Heart right ventricle (tissue), 16 donors: ENCODE data around the gene CHCHD3. TPM values are rescaled to one million over a fixed set of nuclear protein-coding genes. Genes with fewer than 3 reads are reported as not detected.

Source experiments
- ATAC-seq, 8 donors: fragments of 200-7000 bp; cut with Tn5 transposase; one replicate each; pipeline ENCODE4 v1.9.1; 2020; ENCODE audit warnings: mild to moderate bottlenecking in 8 of 8, moderate library complexity in 8 of 8, moderate number of reproducible peaks in 1 of 8
- DNase-seq, 2 donors: peaks; one replicate each; pipeline ENCODE4 v3.0.0-alpha.2; 2020
- H3K27ac ChIP-seq, 10 donors: fragments of 200-600 bp; sonication (generic) in 2 of 10; one replicate each; pipeline versions ENCODE4 v1.5.0 to v1.8.0; 2020 to 2022; ENCODE audit warnings: mild to moderate bottlenecking in 3 of 10
- H3K27me3 ChIP-seq, 7 donors: fragments of 200-600 bp; one replicate each; pipeline ENCODE4 v1.8.0; 2021 to 2022; ENCODE audit warnings: mild to moderate bottlenecking in 2 of 7
- H3K36me3 ChIP-seq, 9 donors: fragments of 200-600 bp; sonication (generic) in 1 of 9; one replicate each; pipeline versions ENCODE4 v1.5.0 to v1.8.0; 2020 to 2022; ENCODE audit warnings: mild to moderate bottlenecking in 2 of 9
- H3K4me1 ChIP-seq, 9 donors: fragments of 200-600 bp; sonication (generic) in 1 of 9; one replicate each; pipeline versions ENCODE4 v1.5.0 to v1.8.0; 2020 to 2022; ENCODE audit warnings: mild to moderate bottlenecking in 4 of 9
- H3K4me3 ChIP-seq, 10 donors: fragments of 200-600 bp; sonication (generic) in 2 of 10; one replicate each; pipeline versions ENCODE4 v1.5.0 to v1.8.0; 2020 to 2022; ENCODE audit warnings: mild to moderate bottlenecking in 7 of 10, moderate library complexity in 2 of 10
- H3K9me3 ChIP-seq, 11 donors: fragments of 200-600 bp in 10 of 11; sonication (generic) in 2 of 11; one replicate each; pipeline versions ENCODE4 v1.5.0 to v1.8.0; 2013 to 2022; ENCODE audit warnings: mild to moderate bottlenecking in 2 of 11, control low read depth in 1 of 11, moderate library complexity in 1 of 11
- WGBS, 2 donors: extraction: QIAGEN DNeasy Blood & Tissue Kit; methylation state at CpG; one replicate each; pipeline ENCODE4 v1.1.7; 2013; ENCODE audit warnings: inconsistent platforms in 1 of 2; 5-methylcytosine and 5-hydroxymethylcytosine counted together
- intact Hi-C, 10 donors: fragments of 100-400 bp; cut with DNase I; formaldehyde crosslinking; loops; one replicate each; pipeline versions ENCODE4 v1.11.1 to v1.14.2; 2022
- polyA plus RNA-seq, 2 donors: library from polyadenylated mRNA; stranded (reverse); fragments of 200-250 nt; gene quantifications; one replicate each; pipeline ENCODE4 v1.2.3, GENCODE V29; 2013
- total RNA-seq, 10 donors: library from RNA; stranded (reverse); fragmentation: NEBNext Ultra II Directional in 3 of 10; extraction: Animal tissue kit (Norgen Biotek cat#: 25700) in 3 of 10; gene quantifications; one replicate each; pipeline versions ENCODE4 v1.2.1 to v1.2.4, GENCODE V29; 2021 to 2023
- TF ChIP-seq, protein P1 (sequence below), 9 donors: fragments of 200-600 bp; sonication (generic) in 2 of 9; IDR thresholded peaks; one replicate each; pipeline versions ENCODE4 v1.5.0 to v1.8.0; 2021 to 2022; ENCODE audit warnings: antibody characterized with exemption in 9 of 9, mild to moderate bottlenecking in 5 of 9, moderate library complexity in 1 of 9
- donor health status: Arrhythmogenic right ventricular cardiomyopathy.
- donor health status: ischemic (EF 13 %, LVEDD 7.1; RV severe dilation, severe dysfunction).
- donor health status: healthy with polysubstance abuse.
- donor health status: DM: no; HTN: yes; CAD: no.
- donor health status: DM: no; HTN: no; CAD: no.
- donor health status: ischemic (EF 25% LVEDD 6.9; RV normal size, moderate dysfunction).
- donor health status: ischemic (EF 25% LVEDD 5.7; RV mildly dilated, moderate dysfunction).
- donor health status: healthy.
- donor health status: DM: yes; HTN: yes; CAD: no.
- donor health status: Ischemic cardiomyopathy.
- donor health status: ischemic (EF 35%, LVEDD 5.7; RV mildly dilated, moderate dysfunction).
- donor health status: nonischemic (EF 11% LVEDD 7.7; RV severe dilation, severe dysfunction).
- donor health status: DM: yes; HTN: yes; CAD: no.
- donor health status: PGD.
- donor health status: ischemic (EF 29% LVEDD 5.4; RV normal size, mild dysfunction).
- donor health status: nonischemic (EF 23%, LVEDD 6.1; RV moderate dilation, normal function).

CHCHD3 gene
- total and polyA plus RNA-seq, 12 donors: 42.6 to 215 (median 185) TPM

DNA sequence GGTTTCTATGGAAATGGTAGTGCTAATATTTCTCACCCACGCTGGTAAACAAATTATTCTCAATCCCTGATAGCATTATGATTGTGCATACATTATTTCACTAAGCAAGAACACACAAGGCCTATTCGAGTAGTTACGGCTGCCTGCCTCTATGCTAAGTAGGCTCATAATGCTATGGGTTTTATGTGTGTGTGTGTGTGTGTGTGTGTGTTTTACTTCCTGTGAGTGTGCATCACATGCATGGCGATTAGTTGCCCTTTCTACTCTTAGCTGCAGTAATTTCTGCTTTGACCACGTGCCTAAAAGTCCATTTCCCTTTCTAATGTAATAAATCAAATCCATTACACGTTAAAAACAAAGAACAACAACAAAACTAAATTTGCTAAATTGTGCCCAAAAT, 117.0 kb downstream of the CHCHD3 start:
- intact Hi-C loops: no loop called here
- TF ChIP-seq, protein P1, sequence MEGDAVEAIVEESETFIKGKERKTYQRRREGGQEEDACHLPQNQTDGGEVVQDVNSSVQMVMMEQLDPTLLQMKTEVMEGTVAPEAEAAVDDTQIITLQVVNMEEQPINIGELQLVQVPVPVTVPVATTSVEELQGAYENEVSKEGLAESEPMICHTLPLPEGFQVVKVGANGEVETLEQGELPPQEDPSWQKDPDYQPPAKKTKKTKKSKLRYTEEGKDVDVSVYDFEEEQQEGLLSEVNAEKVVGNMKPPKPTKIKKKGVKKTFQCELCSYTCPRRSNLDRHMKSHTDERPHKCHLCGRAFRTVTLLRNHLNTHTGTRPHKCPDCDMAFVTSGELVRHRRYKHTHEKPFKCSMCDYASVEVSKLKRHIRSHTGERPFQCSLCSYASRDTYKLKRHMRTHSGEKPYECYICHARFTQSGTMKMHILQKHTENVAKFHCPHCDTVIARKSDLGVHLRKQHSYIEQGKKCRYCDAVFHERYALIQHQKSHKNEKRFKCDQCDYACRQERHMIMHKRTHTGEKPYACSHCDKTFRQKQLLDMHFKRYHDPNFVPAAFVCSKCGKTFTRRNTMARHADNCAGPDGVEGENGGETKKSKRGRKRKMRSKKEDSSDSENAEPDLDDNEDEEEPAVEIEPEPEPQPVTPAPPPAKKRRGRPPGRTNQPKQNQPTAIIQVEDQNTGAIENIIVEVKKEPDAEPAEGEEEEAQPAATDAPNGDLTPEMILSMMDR (IDR thresholded peaks at IDR 0.05): no peak
- no peak overlapping the region for H3K27ac ChIP-seq
- peaks cover 0 to 8% (median 0%) of the 10 kb centered on the region in 9 donors for H3K4me1 ChIP-seq
- H3K36me3 ChIP-seq: no peaks in the 10 kb centered on the region
- no peak for ATAC-seq
- no peaks in the 10 kb centered on the region for H3K9me3 ChIP-seq
- DNase-seq: no peak
- no peaks in the 10 kb centered on the region for H3K27me3 ChIP-seq
- WGBS, 2 donors: 87 to 88% methylated on average over 6 of the region's 6 CpGs
- H3K4me3 ChIP-seq: no peak overlapping the region

DNA sequence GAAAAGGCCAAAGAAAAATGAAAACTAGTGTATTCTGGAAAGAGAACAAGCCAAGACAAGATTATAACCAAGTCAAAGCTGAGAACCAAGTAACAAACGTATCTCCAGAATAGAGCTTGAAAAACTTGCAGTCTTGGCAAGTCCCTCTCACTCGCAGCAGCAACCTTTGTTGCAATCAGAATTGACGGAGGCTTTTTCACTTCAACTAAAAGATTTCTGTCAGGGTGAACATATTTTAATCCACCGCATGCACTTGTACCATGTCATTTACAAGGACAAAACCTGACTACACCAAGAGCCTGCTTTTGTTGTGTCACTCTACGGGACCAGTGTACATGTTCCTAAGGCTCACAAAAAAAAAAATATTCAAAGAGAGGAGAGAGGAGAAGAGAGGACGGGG, 122.0 kb downstream of the CHCHD3 start:
- Histone ChIP-seq H3K27me3 (no peaks in the 10 kb centered on the region), H3K4me3 (no peak overlapping the region), H3K27ac (no peak overlapping the region), H3K4me1 (peaks cover 0 to 4% (median 0%) of the 10 kb centered on the region in 9 donors), H3K9me3 (no peaks in the 10 kb centered on the region), H3K36me3 (no peaks in the 10 kb centered on the region)
- intact Hi-C loops: no loop called here
- DNase-seq: no peak
- WGBS, 2 donors: 87 to 89% methylated on average over 6 of the region's 6 CpGs
- TF ChIP-seq, protein P1 (IDR thresholded peaks at IDR 0.05): no peak
- no peak for ATAC-seq

- ATAC-seq (no peak), DNase-seq (no peak)
- WGBS, 2 donors: 74 to 75% methylated on average over 2 of the region's 2 CpGs
- intact Hi-C loops: no loop called here
- Histone ChIP-seq H3K4me1 (no peaks in the 10 kb centered on the region), H3K36me3 (no peaks in the 10 kb centered on the region), H3K27me3 (no peaks in the 10 kb centered on the region), H3K9me3 (no peaks in the 10 kb centered on the region), H3K4me3 (no peak overlapping the region), H3K27ac (no peak overlapping the region)
- TF ChIP-seq, protein P1 (IDR thresholded peaks at IDR 0.05): no peak
Observed at GRCh38 chr7:132956556-132956955, 125.3 kb downstream of the CHCHD3 start.

- Histone ChIP-seq H3K36me3 (peaks cover 0 to 7% (median 0%) of the 10 kb centered on the region in 9 donors), H3K27me3 (no peaks in the 10 kb centered on the region), H3K4me1 (no peaks in the 10 kb centered on the region), H3K9me3 (no peaks in the 10 kb centered on the region), H3K4me3 (no peak overlapping the region), H3K27ac (no peak overlapping the region)
- ATAC-seq (no peak), DNase-seq (no peak)
- intact Hi-C loops: no loop called here
- 94 to 95% methylated on average over 2 of the region's 2 CpGs for WGBS, 2 donors
- TF ChIP-seq, protein P1 (IDR thresholded peaks at IDR 0.05): no peak
Observed at GRCh38 chr7:132953468-132953867, 128.4 kb downstream of the CHCHD3 start.
